ENCODE measurements around the gene TMEM30B.

The TMEM30B gene

GRCh38 chr14:61300209-61300608 lies 19.1 kb upstream of the TMEM30B start:
- DNase-seq (ENCODE audit: low read depth in 2 of 2): no peak

DNA sequence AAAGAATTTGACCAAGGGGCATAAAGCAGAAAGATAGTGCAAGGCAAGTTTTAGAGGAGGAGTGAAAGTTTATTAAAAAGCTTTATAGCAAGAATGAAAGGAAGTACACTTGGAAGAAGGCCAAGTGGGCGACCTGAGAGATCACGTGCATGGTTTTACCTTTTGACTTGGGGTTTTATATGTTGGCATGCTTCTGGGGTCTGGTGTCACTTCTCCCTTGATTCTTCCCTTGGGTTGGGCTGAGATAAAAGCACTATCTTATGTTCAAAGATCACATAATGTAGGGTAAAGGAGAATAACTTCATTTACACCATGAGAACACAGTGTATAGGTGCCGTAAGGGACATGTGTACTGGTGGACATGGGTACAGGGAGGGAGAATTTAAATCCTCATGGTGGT lies 17.7 kb upstream of the TMEM30B start:
- no peak for DNase-seq (ENCODE audit: low read depth in 2 of 2)

- DNase-seq (ENCODE audit: low read depth in 2 of 2): no peak
These were observed 16.4 kb upstream of the TMEM30B start for GRCh38 chr14:61297581-61297980.

DNA sequence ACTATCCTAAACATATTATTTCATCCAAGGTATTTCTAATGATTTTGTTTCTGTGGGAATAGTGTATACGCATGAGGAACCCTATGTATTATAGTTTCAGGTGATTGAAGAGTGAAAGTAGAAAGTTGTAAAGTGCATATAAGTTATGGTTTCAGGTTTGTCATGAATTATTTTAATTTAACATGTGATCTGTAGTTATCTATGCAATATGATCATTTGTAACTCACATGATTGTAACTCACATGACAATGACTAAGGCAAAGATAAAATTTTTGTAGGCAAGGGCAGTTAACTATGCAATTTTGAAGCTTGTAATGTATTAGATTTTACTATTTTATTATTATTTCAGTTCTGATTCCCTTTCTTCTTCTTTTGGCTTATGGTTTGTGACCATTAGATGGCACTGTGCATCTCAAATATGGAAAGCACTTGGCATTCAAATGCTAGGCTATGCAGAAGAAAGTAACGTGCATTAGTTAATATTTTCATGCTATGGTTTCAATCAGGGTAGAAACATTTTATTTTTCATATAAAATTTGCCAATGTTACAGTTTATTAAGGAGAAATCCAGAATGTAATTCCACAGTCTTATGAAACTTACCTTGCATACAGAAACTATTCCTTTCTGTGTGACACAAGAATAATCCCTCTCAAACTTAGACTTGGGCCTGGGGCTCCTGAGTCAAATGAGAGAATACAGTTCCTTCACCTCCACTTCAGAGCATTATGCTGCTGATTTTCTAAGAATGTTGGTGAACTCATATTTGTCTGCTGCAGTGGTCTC lies 15.8 kb upstream of the TMEM30B start:
- DNase-seq (ENCODE audit: low read depth in 2 of 2): no peak

- DNase-seq (ENCODE audit: low read depth in 2 of 2): no peak
These were observed 15.0 kb upstream of the TMEM30B start for GRCh38 chr14:61296151-61296550.

- DNase-seq (ENCODE audit: low read depth in 2 of 2): no peak
These were observed 9.6 kb upstream of the TMEM30B start for GRCh38 chr14:61290701-61291100.

DNA sequence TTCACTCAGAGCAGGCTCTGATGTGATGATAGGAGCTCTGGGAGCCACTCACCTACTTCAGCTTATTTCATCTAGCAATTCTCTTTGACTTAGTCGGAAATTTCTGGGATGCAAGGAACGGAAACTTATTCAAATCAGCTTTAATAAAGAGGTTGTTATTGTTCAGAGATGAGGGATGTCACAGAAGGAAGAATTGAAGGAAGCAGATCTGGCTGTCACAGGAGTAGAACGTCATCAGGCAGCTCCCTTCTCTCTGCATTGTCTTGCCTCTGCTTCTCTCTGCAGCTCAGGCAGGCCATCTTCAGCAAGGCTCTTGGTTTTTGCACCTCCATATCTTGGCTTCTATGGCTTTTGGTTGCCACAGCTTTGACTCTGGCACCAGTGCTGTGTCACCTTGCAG lies 7.6 kb upstream of the TMEM30B start:
- no peak for DNase-seq (ENCODE audit: low read depth in 2 of 2)

DNA sequence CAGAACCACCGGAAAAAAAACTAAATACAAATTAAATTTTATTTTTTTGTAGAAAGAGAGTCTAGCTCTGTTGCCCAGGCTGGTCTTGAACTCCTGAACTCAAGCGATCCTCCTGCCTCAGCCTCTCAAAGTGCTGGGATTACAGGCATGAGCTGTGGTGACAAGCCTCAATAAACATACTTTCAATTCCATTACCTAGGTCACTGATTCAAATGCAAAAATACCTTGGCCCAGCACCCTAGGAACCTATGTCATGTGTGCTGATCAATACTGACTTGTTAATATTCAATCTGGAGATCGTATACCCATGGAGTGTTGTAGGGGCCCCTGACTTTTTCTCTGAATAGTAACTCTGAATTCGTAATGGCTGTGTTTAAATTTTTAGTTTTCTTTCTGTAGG lies 7.1 kb upstream of the TMEM30B start:
- DNase-seq (ENCODE audit: low read depth in 2 of 2): no peak

GRCh38 chr14:61287196-61287595 lies 6.1 kb upstream of the TMEM30B start:
- no peak for DNase-seq (ENCODE audit: low read depth in 2 of 2)

DNA sequence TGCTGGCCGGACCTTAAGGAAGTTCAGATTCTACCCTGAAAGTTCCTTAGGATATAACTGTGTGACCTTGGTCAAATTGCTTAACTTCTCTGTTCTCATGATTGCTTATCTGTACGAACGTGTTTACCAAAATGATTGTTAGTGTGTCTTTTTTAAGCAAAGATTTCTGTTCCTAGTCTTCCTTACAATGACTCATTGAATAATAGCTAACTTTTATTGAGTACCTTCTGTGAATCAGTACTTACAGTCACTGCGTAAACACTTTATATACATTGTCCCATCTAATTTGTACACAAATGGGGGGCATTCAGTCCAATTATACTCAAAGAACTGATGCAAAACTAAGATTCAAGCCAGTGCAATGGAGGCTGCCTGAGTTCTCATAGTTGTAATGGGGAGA lies 4.2 kb upstream of the TMEM30B start:
- DNase-seq (ENCODE audit: low read depth in 2 of 2): no peak

- no peak for DNase-seq (ENCODE audit: low read depth in 2 of 2)
These were observed 2.9 kb upstream of the TMEM30B start for GRCh38 chr14:61284001-61284400.

DNA sequence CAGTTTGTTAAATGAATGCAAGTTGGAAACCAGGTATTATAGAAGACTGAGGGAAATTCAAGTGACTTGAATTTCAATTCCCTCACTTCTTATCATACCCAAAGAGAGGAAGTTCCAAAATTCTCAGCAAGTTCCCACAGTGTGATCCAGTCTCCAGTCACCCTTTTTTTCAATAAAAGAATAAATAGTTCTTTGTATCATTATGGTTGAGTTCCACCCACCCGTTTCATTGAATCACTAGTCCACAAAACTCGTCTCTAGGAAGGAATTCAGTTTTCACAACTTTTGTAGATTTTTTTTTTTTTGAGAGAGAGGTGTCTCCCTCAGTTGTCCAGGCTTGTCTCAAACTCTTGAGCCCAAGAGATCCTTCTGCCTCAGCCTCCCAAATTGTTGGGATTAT lies 1.6 kb upstream of the TMEM30B start:
- no peak for DNase-seq (ENCODE audit: low read depth in 2 of 2)

DNA sequence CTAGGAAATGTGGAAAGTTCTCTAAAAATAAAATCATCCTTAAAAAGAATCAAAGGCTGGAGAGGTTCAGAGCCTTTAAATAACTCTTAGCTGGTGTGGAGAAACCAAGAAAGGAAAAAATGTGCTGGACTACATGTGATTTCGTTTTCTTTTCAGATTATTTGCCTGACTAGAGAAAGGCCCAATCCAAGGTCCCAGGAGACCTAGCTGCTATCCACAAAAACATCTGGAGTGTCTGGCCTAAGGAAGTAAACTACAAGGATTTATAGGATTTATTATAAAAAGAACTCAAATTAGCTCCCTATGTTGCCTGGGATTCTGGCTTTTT lies 774 bp upstream of the TMEM30B start:
- DNase-seq (ENCODE audit: low read depth in 2 of 2): no peak

GRCh38 chr14:61280526-61281185 lies 482 bp downstream of the TMEM30B start:
- peak; percentile 53 to 63 for DNase-seq (ENCODE audit: low read depth in 2 of 2)

DNA sequence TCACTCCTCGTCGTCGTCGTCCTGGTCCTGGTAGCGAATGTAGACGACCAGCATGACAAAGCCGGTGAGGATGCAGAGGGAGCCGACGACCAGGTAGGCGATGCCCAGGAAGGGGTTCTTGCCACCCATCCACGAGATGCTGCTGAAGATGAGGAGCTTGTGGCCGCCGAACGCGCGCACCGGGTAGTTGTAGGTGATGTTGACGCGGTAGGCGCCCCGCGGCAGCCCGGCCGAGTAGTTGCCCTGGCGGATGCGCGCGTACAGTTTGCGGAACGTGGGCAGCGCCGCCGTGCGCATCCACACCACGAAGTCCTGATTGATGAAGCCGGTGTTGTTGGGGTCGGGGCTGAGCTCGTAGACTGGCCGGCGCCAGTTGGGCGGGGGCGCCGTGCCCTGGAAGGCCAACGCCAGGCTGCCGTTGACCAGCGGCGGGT lies 1.0 kb downstream of the TMEM30B start:
- DNase-seq (ENCODE audit: low read depth in 2 of 2): peak in 1 of 2 donors; percentile 37

GRCh38 chr14:61279082-61279481 lies 2.1 kb downstream of the TMEM30B start:
- no peak for DNase-seq (ENCODE audit: low read depth in 2 of 2)

DNA sequence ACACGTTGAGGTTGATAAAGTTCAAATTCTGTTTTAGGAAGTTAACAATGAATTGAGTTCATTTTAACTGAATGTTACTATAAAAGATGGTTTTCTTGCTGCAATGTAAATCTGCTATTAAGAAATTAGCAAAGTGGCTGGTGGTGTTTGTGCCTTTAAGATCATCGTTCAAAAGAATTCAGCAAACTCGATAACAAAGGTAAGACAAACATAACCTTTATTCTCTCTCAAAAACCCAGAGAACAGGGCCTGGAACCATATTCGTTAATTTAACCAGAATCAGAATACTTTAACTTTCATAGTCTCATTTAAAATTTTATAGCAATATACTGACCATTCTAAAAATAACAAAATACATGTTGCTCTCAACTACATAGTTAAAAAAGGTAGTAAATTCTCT lies 3.4 kb downstream of the TMEM30B start:
- DNase-seq (ENCODE audit: low read depth in 2 of 2): no peak

DNA sequence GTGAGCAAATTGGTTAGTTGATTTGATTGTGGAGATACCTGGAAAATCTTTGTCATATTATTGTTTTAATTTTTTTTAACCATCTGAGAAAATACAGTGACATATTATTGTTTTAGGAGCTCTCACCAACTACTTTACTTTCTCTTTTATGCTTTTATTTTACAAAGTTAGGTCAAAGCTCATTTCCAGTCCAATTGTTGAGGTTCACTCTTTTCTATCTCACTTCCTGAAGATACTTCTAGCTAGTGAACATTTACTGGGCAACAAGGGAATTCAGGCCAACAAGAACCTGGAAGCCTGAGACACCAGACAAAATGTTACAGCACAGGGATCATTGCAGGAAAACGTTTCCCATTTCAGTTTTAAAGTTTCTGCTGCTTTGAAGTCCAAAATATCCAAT lies 3.9 kb downstream of the TMEM30B start:
- no peak for DNase-seq (ENCODE audit: low read depth in 2 of 2)

- DNase-seq (ENCODE audit: low read depth in 2 of 2): no peak
These were observed 9.6 kb downstream of the TMEM30B start for GRCh38 chr14:61271552-61271951.

- DNase-seq (ENCODE audit: low read depth in 2 of 2): no peak
These were observed 10.4 kb downstream of the TMEM30B start for GRCh38 chr14:61270714-61271113.

DNA sequence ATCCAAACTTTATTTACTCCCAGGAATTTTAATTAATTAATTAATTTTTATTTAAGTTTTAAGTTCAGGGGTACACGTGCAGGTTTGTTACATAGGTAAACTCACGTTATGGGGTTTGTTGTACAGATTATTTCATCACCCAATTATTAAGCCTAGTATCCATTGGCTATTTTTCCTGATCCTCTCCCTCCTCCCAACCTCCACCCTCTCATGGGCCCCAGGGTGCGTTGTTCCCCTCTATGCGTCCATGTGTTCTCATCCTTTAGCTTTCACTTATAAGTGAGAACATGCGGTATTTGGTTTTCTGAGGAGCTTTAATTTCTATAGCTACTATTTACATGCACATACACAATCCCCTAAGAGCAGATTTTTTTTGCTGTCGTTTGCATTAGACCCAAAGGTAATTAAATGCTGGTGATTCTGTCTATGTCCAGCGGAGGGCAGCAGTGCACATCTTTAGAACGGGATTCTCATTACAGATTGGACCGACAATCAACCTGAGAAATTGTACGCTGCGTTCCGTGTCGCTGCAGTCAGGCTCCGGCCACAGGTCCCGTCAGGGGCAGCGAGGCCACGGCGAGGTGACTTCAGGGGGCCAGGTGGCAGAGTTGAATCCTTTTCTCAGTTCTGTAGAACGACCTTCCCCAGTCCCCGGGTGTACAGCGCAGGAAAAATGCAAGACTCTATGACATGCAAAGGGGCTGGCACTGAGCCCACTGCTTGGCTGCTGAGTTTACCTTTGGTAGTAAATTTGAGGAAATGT lies 11.6 kb downstream of the TMEM30B start:
- DNase-seq (ENCODE audit: low read depth in 2 of 2): peak; percentile 58 to 64

DNA sequence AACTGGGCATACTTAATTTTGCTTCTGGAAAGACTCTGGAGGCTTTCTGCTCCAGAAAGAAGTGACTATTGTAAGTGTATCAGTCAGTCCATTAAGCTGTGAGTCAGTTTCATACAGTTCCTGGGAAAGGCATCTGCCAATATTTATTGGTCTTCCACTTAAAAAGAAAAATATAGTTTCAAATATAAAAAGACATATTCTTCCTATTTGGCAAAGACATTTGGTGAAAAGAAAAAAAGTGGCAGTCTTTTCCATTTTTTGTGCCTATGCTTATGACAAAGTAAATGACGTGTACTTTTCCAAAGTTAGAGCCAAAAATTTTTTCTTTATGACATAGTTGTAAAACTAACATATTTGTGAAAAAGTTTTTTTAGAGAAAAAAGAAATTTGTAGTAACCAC lies 12.3 kb downstream of the TMEM30B start:
- no peak for DNase-seq (ENCODE audit: low read depth in 2 of 2)

Measured in stimulated activated CD4-positive, alpha-beta T cell treated with anti-CD3 and anti-CD28 coated beads, Interleukin-15, amount 100 ng/mL, for 48 hours (primary cell).